Testis (tissue), 2 donors: ENCODE results near the gene RPL18.

Experiments
- CTCF ChIP-seq, 3 experiments: fragments of 450-650 bp in 2 of 3; fragments of 200-600 bp in 1 of 3; sonication (generic) in 1 of 3; IDR thresholded peaks; one replicate each; pipeline ENCODE4 v1.5.1; 2016 to 2019; ENCODE audit warnings: antibody characterized with exemption in 3 of 3, mild to moderate bottlenecking in 2 of 3, moderate library complexity in 1 of 3
- POLR2A ChIP-seq: fragments of 450-650 bp; IDR thresholded peaks from one replicate; pipeline ENCODE4 v1.6.1; 2017; ENCODE audit warnings: antibody characterized with exemption, mild to moderate bottlenecking, moderate library complexity

DNA sequence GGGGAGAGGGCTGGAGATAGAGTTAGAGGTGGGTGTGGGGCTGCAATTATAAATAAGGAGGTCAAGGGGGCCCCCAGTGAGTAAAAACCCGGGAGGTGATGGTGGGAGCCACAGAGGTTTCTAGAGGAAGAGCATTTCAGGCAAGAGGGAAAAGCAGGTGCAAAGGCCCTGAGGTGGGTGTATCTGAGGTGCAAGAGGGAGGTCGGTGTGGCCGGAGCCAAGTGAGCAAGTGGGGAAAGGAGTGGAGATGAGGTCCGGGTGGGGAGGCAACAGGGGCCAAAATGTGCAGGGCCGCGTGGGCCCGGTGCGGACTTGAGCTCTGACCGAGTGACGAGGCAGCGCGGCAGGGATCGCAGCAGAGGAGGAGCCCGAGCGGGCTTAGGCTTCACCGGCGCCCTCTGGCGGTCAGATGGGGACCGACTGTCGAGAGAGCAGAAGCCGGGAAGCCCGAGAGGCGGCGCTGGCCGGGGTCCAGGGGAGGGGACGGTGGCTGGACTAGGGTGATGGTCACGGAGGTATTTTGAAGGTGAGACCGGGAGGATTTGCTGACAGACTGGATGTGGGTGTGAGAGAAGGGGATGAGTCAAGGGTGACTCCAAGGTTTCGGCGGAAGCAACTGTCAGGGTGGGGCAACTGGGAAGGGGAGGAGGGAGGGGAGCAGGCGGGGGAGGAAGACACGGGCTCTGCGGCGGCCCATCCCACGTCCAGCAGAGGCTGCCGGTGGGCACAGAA is 30.1 kb downstream of the RPL18 start:
- TF ChIP-seq POLR2A (no peak), CTCF (IDR thresholded peaks at IDR 0.05) (peak; percentile 82 to 87 (median 86))
